IgD-negative memory B cell (primary cell): ENCODE measurements around the gene MYMK. TPM values are rescaled to one million over a fixed set of nuclear protein-coding genes. Genes with fewer than 3 reads are reported as not detected.
"Not testable (repeated sequence)": the region's sequence is repeated elsewhere in the genome, so short reads cannot be mapped to it uniquely, and the experiment has no call there.

Experiments used
- H3K27ac Mint-ChIP-seq, 3 donors: one replicate each; pipeline ENCODE4 v1.8.0; 2020 to 2022; ENCODE audit warnings: mild to moderate bottlenecking in 3 of 3, mixed read lengths in 3 of 3, moderate library complexity in 1 of 3
- H3K27me3 Mint-ChIP-seq: one replicate; pipeline ENCODE4 v1.8.0; 2021; ENCODE audit warnings: mixed read lengths
- H3K36me3 Mint-ChIP-seq: one replicate; pipeline ENCODE4 v1.8.0; 2020; ENCODE audit warnings: mild to moderate bottlenecking, mixed read lengths
- H3K4me1 Mint-ChIP-seq, 3 donors: one replicate each; pipeline ENCODE4 v1.8.0; 2020 to 2022; ENCODE audit warnings: mixed read lengths in 3 of 3, mild to moderate bottlenecking in 1 of 3
- H3K4me3 Mint-ChIP-seq, 4 donors: one replicate each; pipeline ENCODE4 v1.8.0; 2020 to 2022; ENCODE audit warnings: mild to moderate bottlenecking in 4 of 4, mixed read lengths in 4 of 4, moderate library complexity in 3 of 4
- H3K9me3 Mint-ChIP-seq, 3 donors: one replicate each; pipeline ENCODE4 v1.8.0; 2020 to 2021; ENCODE audit warnings: mixed read lengths in 3 of 3, mild to moderate bottlenecking in 1 of 3
- polyA plus RNA-seq: library from polyadenylated mRNA; unstranded; fragments of 300-500 nt; fragmentation: Illumina TruSeq; gene quantifications from one replicate; pipeline ENCODE4 v1.2.3, GENCODE V29; 2021

Gene MYMK, protein sequence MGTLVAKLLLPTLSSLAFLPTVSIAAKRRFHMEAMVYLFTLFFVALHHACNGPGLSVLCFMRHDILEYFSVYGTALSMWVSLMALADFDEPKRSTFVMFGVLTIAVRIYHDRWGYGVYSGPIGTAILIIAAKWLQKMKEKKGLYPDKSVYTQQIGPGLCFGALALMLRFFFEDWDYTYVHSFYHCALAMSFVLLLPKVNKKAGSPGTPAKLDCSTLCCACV
- polyA plus RNA-seq: not detected

DNA sequence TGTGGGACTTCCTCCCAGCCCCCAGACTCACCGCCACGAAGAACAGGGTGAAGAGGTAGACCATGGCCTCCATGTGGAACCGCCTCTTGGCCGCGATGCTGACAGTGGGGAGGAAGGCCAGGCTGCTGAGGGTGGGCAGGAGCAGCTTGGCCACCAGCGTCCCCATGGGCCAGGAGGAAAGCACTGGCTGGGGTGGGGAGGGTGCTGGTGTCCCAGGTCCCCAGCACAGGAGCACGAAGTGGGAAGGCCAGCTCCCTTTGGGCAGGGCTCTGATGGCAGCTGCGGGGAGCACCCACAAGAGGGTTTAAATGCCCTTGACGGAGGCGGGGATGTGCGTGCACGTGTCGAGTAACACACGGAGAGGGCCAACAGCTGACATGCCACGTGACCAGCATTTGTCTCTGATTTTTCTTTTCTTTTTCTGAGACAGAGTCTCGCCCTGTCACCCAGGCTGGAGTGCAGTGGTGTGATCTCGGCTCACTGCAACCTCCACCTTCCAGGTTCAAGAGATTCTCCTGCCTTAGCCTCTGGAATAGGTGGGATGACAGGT, at the start of gene MYMK:
Gene MYMK (minus strand): TSS at position 281 of the 550 bp plus-strand sequence. CDS start 115 bp downstream, at position 166.
- H3K4me3 Mint-ChIP-seq: no peak within 1 kb of the TSS
- no peaks in the 10 kb centered on the region for H3K9me3 Mint-ChIP-seq
- no peaks in the 10 kb centered on the region for H3K36me3 Mint-ChIP-seq
- H3K27ac Mint-ChIP-seq: peak within 1 kb of the TSS in 1 of 3 donors; percentile 14
- H3K27me3 Mint-ChIP-seq: peaks cover 9% of the 10 kb centered on the region
- H3K4me1 Mint-ChIP-seq: peaks cover 0 to 4% (median 0%) of the 10 kb centered on the region in 3 donors

DNA sequence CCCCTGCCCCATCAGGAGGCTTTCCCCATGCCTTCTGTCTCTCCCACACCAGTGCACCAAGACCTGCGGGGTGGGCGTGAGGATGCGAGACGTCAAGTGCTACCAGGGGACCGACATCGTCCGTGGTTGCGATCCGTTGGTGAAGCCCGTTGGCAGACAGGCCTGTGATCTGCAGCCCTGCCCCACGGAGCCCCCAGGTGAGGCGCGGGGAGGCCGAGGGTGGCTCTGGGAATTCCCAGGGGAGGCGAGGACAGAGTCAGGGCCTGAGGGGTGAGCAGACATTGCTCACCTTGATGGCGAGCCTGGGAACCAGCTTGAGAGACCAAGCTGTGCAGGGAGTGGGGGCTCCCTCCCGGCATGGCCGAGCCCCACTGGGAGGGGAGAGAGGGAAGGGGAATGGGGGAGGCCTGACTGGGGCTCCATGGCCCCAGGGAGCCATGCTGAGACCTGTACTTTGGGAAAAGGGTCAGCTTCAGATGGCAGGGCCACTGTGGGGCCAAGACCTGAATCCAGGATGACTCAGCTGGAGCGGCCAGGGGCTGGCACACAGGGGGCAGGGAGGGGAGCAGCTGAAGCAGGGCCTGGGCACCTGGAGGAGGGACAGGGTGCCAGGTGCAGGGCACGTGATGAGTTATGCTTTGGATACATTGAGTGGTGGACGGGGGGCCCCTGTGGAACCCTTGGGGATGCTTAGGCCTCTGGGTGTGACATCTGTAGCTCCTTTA, 49.2 kb upstream of the MYMK start:
- H3K27ac Mint-ChIP-seq: no peak overlapping the region
- H3K9me3 Mint-ChIP-seq: peaks cover 0 to 1% (median 0%) of the 10 kb centered on the region in 3 donors
- H3K4me3 Mint-ChIP-seq: no peak overlapping the region
- H3K4me1 Mint-ChIP-seq: peaks cover 0 to 6% (median 4%) of the 10 kb centered on the region in 3 donors
- peaks cover 37% of the 10 kb centered on the region for H3K27me3 Mint-ChIP-seq
- no peaks in the 10 kb centered on the region for H3K36me3 Mint-ChIP-seq

DNA sequence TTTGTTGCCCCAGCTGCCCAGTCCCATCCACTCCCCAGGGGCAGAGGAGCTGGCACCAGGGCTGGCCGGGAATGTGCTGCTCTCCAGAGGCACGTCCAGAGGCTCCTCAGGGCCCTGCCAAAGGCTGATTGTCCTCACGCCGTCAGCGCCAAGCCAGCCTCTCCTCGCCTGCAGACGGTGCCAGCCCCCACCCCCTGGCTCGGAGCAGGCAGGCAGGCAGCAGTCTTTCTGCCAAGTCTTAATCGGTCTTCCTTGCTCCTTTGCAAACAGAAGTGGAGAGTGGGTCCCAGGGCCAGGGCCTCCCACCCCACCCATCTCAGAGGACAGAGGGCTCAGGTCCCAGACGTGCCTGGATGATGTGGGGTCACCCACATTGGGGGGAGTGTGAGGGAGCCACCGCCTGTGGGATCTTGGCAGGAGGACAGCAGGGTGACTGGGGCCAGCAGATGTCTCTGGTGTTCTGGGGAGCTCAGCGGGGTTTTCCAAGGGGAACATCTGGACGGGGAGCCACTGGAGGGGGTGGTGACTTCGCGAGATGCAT, 48.1 kb upstream of the MYMK start:
- H3K4me1 Mint-ChIP-seq: peaks cover 0 to 7% (median 4%) of the 10 kb centered on the region in 3 donors
- peaks cover 36% of the 10 kb centered on the region for H3K27me3 Mint-ChIP-seq
- H3K27ac Mint-ChIP-seq: no peak overlapping the region
- no peak overlapping the region for H3K4me3 Mint-ChIP-seq
- H3K9me3 Mint-ChIP-seq: peaks cover 0 to 1% (median 0%) of the 10 kb centered on the region in 3 donors
- no peaks in the 10 kb centered on the region for H3K36me3 Mint-ChIP-seq

DNA sequence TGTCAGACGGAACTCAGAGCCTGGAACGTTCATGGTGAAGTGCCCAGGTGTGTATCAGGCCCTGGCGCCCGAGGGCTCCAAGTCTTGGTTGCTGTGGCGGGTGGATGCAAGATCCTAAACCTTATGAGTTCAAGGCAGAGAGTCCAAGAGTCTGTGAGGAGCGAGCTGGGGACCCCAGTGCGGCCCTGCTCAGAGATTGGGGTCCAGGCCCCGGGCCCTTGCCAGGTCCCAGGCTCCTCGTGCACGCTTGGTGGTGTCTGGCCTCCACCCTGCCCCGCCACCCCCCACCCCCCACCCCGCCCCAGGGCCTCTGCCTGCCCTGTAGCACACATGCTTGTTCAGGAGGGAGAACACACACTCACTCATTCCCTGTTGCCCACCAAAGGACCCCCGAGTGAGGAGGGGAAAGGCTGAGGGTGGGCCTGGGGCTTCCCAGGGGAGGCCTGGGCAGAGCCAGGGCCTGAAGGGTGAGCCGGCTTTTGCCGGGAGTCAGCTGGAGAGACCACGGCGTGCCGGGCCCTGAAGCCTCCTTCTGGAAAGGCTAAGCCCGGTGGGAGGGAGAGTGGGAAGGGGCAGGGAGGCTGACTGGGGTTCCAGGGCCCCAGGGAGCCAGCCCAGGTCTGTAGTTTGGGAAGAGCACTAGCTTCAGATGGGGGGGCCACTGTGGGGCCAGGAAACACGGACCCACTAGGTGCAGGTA, 47.3 kb upstream of the MYMK start:
- Mint-ChIP-seq H3K4me3 (no peak overlapping the region), H3K27me3 (peaks cover 33% of the 10 kb centered on the region), H3K4me1 (peaks cover 0 to 7% (median 4%) of the 10 kb centered on the region in 3 donors), H3K27ac (no peak overlapping the region), H3K9me3 (peaks cover 0 to 1% (median 0%) of the 10 kb centered on the region in 3 donors), H3K36me3 (no peaks in the 10 kb centered on the region)

DNA sequence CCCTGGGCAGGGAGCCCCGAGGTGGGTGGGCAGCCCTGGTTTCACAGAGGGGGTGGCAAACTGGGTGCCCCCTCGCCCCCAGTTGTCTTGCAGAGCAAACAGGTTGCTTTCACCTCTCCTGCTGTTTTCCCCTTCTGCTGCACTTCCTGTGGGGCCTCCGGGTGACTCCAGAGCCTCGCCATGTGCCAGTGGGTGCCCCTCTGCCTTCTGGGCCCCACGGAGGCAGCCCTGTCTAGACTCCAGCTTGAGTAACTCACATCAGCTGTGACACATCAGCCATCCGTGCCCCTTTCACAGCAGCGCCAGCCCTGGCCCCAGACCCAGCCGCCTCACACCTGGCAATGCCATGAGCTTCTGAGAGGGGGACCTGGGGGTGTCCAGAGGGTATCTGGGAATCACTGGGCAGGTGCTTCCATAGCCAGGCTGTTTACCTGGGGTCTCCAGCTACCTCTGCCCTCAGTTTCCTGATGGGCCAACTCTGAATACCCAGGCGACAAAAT, 46.7 kb upstream of the MYMK start:
- H3K9me3 Mint-ChIP-seq: peaks cover 0 to under 1% (median 0%) of the 10 kb centered on the region in 3 donors
- H3K27me3 Mint-ChIP-seq: peaks cover 27% of the 10 kb centered on the region
- H3K36me3 Mint-ChIP-seq: no peaks in the 10 kb centered on the region
- H3K4me3 Mint-ChIP-seq: no peak overlapping the region
- no peak overlapping the region for H3K27ac Mint-ChIP-seq
- H3K4me1 Mint-ChIP-seq: peaks cover 0 to 2% (median 0%) of the 10 kb centered on the region in 3 donors

DNA sequence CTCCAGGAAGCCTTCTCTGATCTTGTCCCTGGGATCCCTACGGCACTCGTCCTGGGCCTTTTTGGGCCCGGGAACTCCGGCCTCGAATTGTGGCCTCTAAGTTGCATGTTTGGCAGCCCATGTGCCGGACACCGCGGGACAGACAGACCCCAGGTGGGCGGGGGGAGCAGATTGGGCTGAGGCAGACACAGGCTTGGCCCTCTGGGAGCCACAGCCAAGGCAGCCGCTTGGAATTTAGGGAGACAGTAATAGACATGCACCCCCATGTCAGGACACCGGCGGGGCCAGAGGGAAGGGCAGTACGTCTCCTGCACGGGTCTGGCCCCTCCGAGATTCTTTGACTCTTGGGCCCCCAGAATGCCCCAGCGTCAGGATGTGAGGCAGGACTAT, 45.9 kb upstream of the MYMK start:
- no peaks in the 10 kb centered on the region for H3K36me3 Mint-ChIP-seq
- H3K9me3 Mint-ChIP-seq: no peaks in the 10 kb centered on the region
- H3K27ac Mint-ChIP-seq: no peak overlapping the region
- H3K4me1 Mint-ChIP-seq: peaks cover 0 to 1% (median 0%) of the 10 kb centered on the region in 3 donors
- peaks cover 22% of the 10 kb centered on the region for H3K27me3 Mint-ChIP-seq
- no peak overlapping the region for H3K4me3 Mint-ChIP-seq

DNA sequence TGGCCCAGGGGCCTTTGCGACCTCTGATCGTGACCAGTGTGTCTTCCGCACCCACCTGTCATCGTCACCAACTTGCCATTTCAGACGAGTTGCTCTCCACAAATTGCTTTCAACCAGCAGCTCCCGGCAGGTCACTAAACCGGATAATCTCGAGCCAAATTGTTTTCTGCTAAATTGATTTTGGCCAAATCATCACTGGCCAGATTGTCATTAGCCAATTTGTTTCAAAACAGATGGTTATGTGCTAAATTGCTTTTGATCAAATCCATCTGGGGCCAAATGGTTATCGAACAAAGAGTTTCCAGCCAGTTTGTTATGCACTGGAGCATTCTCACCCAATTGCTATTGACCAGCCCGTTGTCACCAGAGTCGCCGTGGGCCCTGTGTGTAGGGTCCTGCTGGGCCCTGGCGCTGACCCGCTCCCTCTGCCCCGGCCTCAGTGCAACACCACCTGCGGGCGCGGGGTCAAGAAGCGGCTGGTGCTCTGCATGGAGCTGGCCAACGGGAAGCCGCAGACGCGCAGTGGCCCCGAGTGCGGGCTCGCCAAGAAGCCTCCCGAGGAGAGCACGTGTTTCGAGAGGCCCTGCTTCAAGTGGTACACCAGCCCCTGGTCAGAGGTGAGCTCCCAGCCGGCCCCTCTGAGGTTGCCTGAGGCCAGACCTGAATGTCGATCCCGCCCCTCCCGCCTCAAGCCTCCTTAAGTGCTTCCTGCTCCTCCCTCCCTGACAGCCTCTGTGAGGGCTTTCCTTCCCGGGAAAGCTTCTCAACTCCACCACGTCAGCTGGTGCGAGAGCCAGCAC, 45.3 kb upstream of the MYMK start:
- Mint-ChIP-seq H3K27ac (no peak overlapping the region), H3K4me1 (peaks cover 0 to 1% (median 0%) of the 10 kb centered on the region in 3 donors), H3K9me3 (no peaks in the 10 kb centered on the region), H3K27me3 (peaks cover 18% of the 10 kb centered on the region), H3K36me3 (no peaks in the 10 kb centered on the region), H3K4me3 (no peak overlapping the region)

DNA sequence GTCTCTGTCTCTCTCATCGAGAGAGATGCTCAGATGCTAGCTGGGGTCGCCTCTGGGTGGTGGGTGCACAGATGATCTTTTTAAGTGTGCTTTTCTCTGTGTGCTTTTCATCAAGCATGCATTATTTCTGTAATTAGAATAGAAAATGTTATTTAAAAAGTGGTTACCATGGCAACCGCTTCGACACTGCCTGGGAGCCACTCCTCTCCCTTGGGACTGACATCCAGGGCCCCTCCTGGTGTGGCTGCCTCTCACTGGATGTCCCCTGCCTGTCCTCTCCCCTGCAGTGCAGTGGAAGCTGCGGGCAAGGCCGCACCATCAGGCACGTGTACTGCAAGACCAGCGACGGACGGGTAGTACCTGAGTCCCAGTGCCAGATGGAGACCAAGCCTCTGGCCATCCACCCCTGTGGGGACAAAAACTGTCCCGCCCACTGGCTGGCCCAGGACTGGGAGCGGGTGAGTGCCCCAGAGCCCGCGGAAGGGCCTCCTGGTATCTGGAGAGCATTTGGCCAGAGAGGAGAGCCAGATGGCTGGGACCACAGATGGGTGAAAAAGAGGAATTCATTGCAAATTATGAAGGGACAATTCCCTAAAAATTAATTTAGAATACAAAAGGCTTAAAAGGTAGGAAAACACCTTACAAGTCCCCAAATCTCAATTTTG, 44.5 kb upstream of the MYMK start:
- H3K4me1 Mint-ChIP-seq: peaks cover 0 to 1% (median 0%) of the 10 kb centered on the region in 3 donors
- peak overlapping the region in 1 of 4 donors; percentile 41 for H3K4me3 Mint-ChIP-seq
- peaks cover 14% of the 10 kb centered on the region for H3K27me3 Mint-ChIP-seq
- no peaks in the 10 kb centered on the region for H3K9me3 Mint-ChIP-seq
- no peaks in the 10 kb centered on the region for H3K36me3 Mint-ChIP-seq
- no peak overlapping the region for H3K27ac Mint-ChIP-seq

DNA sequence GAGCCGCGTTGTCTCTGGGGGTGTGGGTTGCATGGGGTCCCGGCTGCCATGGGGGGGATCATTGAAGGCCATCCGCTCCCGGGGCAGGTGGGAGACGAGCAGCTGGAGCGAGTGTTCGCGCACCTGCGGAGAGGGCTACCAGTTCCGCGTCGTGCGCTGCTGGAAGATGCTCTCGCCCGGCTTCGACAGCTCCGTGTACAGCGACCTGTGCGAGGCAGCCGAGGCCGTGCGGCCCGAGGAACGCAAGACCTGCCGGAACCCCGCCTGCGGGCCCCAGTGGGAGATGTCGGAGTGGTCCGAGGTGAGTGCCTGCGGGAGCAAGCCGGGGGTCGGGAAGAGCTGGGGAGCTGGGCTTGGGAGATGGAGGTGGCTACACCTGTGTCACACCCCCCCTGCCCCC, 43.4 kb upstream of the MYMK start:
- H3K27me3 Mint-ChIP-seq: peaks cover 12% of the 10 kb centered on the region
- peaks cover 0 to 1% (median 0%) of the 10 kb centered on the region in 3 donors for H3K4me1 Mint-ChIP-seq
- H3K4me3 Mint-ChIP-seq: no peak overlapping the region
- no peaks in the 10 kb centered on the region for H3K9me3 Mint-ChIP-seq
- H3K27ac Mint-ChIP-seq: no peak overlapping the region
- no peaks in the 10 kb centered on the region for H3K36me3 Mint-ChIP-seq

DNA sequence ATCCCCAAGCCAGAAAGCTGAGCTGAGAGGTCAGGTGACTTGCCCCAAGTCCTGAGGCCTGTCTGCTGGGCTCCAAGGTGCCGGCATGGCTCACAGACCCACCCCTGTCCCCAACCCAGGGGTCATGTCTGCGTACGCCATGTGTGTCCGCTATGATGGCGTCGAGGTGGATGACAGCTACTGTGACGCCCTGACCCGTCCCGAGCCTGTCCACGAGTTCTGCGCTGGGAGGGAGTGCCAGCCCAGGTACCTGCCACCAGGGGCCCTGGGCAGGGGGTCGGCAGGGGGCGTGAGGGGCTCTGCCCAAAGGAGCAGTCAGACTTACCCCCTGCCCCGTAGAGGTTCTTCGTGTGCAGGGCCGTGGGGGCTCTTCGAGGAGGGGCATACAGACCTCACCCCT, 42.1 kb upstream of the MYMK start:
- Mint-ChIP-seq H3K27ac (no peak overlapping the region), H3K4me1 (peaks cover 0 to 1% (median 0%) of the 10 kb centered on the region in 3 donors), H3K36me3 (no peaks in the 10 kb centered on the region), H3K4me3 (no peak overlapping the region), H3K9me3 (no peaks in the 10 kb centered on the region), H3K27me3 (peaks cover 9% of the 10 kb centered on the region)

DNA sequence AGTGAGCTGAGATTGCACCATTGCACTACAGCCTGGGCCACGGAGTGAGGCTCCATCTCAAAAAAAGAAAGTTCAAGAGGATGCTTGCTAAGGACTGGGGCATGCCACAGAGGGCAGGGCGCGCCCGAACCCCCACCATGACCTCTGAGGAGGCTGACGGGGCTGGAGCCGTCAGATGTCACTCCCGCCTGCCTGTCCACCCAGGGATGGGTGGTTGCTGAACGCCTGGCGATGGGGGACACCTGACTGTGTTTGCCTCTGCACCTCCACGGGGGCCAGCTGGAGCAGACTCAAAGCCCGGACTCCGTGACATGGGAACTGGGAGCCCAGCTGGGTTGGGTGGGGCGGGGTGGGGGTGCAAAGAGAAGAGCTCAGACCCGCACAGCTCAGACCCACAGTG, 41.6 kb upstream of the MYMK start:
- Mint-ChIP-seq H3K4me1 (peaks cover 0 to 1% (median 0%) of the 10 kb centered on the region in 3 donors), H3K4me3 (no peak overlapping the region), H3K27ac (no peak overlapping the region), H3K36me3 (no peaks in the 10 kb centered on the region), H3K27me3 (peaks cover 9% of the 10 kb centered on the region), H3K9me3 (peaks cover 0 to 2% (median 0%) of the 10 kb centered on the region in 3 donors)

DNA sequence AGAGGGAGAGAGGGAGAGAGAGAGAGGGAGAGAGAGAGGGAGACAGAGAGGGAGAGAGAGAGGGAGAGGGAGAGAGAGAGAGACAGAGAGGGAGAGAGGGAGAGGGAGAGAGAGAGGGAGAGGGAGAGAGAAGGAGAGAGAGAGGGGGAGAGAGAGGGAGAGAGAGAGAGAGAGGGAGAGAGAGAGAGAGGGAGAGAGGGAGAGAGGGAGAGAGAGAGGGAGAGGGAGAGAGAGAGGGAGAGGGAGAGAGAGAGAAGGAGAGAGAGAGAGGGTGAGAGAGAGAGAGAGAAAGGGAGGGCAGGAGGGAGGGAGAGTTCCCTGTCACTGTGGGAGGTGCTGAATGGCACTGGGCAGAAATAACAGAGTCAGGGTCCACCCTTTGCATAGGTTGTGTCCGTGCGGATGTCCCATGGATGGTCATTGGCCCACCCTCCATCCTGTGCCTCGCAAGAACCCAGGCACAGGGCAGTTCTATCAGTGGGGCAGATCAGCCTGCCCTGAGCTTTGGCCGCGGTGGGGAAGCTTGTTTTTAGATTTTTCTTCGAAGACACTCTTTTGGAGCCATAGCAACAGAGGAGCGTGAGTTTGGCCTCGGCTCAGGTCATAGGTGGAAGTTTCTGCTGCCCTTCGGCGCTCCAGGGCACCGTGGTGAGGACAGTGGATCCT, 39.8 kb upstream of the MYMK start:
- peaks cover 7% of the 10 kb centered on the region for H3K27me3 Mint-ChIP-seq
- peaks cover 0 to 1% (median 0%) of the 10 kb centered on the region in 3 donors for H3K4me1 Mint-ChIP-seq
- no peaks in the 10 kb centered on the region for H3K36me3 Mint-ChIP-seq
- H3K27ac Mint-ChIP-seq: no peak overlapping the region
- no peak overlapping the region for H3K4me3 Mint-ChIP-seq
- peaks cover 0 to 2% (median 0%) of the 10 kb centered on the region in 3 donors for H3K9me3 Mint-ChIP-seq

DNA sequence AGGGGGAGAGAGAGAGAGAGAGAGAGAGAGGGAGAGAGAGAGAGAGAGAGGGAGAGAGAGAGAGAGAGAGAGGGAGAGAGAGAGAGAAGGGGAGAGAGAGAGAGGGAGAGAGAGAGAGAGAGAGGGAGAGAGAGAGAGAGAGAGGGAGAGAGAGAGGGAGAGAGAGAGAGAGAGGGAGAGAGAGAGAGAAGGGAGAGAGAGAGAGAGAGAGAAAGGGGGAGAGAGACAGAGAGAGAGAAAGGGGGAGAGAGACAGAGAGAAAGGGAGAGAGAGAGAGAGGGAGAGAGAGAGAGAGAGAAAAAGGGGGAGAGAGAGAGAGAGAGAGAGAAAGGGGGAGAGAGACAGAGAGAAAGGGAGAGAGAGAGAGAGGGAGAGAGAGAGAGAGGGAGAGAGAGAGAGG, 39.1 kb upstream of the MYMK start:
- not testable (repeated sequence) for H3K36me3 Mint-ChIP-seq, H3K4me1 Mint-ChIP-seq, H3K9me3 Mint-ChIP-seq, H3K4me3 Mint-ChIP-seq, H3K27me3 Mint-ChIP-seq, H3K27ac Mint-ChIP-seq
